HG03064 (cell line): Measurements from ENCODE around the gene IFIH1.

Experiments used
- ATAC-seq: cut with Tn5 transposase; IDR thresholded peaks from one replicate; pipeline ENCODE4 v1.9.1; 2021; ENCODE audit warnings: low read depth; ENCODE audit not compliant: unreplicated experiment

Gene IFIH1

GRCh38 chr2:162226836-162227235 lies 91.6 kb downstream of the IFIH1 start:
- ATAC-seq = no peak

- peak; percentile 81 for ATAC-seq
These were observed 97.4 kb downstream of the IFIH1 start for GRCh38 chr2:162221064-162221463.

- ATAC-seq = no peak
These were observed 98.1 kb downstream of the IFIH1 start for GRCh38 chr2:162220368-162220767.

- ATAC-seq = no peak
These were observed 99.1 kb downstream of the IFIH1 start for GRCh38 chr2:162219426-162219825.

- ATAC-seq = no peak
These were observed 100.9 kb downstream of the IFIH1 start for GRCh38 chr2:162217598-162217997.
